IMR-90 (cell line): ENCODE results near the gene MYT1. TPM values are rescaled to one million over a fixed set of nuclear protein-coding genes. Genes with fewer than 3 reads are reported as not detected.

Experiments used
- ATAC-seq: fragments of 200-7000 bp; cut with Tn5 transposase; 2 replicates; pipeline ENCODE4 v1.9.1; 2020; ENCODE audit warnings: low read depth, mild to moderate bottlenecking, moderate library complexity
- BruUV-seq: library from RNA; stranded (reverse); fragments of 400-500 nt; replicated peaks from 2 replicates; lab custom pipeline; 2021; lab: Mats Ljungman, UMichigan
- CTCF ChIA-PET: fragments of 300-600 bp; formaldehyde crosslinking; extraction: SDS; loops from one replicate; lab custom pipeline; 2021; ENCODE audit warnings: antibody characterized with exemption; lab: Yijun Ruan, JAX
- POLR2A ChIA-PET: fragments of 300-600 bp; sonication (Branson Sonifier 250); formaldehyde crosslinking; loops from one replicate; lab custom pipeline; 2022; ENCODE audit warnings: antibody characterized with exemption; ENCODE audit not compliant: unreplicated experiment; lab: Charles Lee
- DNase-seq: peaks from one replicate; pipeline ENCODE4 v3.0.0; 2013
- H2AFZ ChIP-seq: replicated peaks from 2 replicates; pipeline ENCODE3; 2013; ENCODE audit warnings: low read length, mild to moderate bottlenecking; ENCODE audit not compliant: poor library complexity
- H2AK5ac ChIP-seq: 2 replicates; pipeline ENCODE4 v1.6.1; 2013; ENCODE audit warnings: low read depth, low read length, inconsistent platforms
- H2AK9ac ChIP-seq: replicated peaks from 2 replicates; pipeline ENCODE3; 2013; ENCODE audit warnings: mild to moderate bottlenecking, low read depth, low read length, moderate library complexity; ENCODE audit not compliant: poor library complexity
- H2BK120ac ChIP-seq: 2 replicates; pipeline ENCODE4 v1.6.1; 2013; ENCODE audit warnings: low read depth, low read length, inconsistent platforms
- H2BK15ac ChIP-seq: 3 replicates; pipeline ENCODE4 v1.6.1; 2013; ENCODE audit warnings: low read depth, low read length, inconsistent platforms
- H2BK20ac ChIP-seq: 2 replicates; pipeline ENCODE4 v1.6.1; 2013; ENCODE audit warnings: low read depth, mild to moderate bottlenecking, inconsistent platforms, low read length, moderate library complexity
- H2BK5ac ChIP-seq: 2 replicates; pipeline ENCODE4 v1.6.1; 2013; ENCODE audit warnings: mild to moderate bottlenecking, low read depth, low read length, inconsistent platforms; ENCODE audit not compliant: poor library complexity, severe bottlenecking
- H3K14ac ChIP-seq: replicated peaks from 2 replicates; pipeline ENCODE4 v1.6.1; 2013; ENCODE audit warnings: low read depth, low read length, inconsistent platforms
- H3K18ac ChIP-seq: 2 replicates; pipeline ENCODE4 v1.6.1; 2013; ENCODE audit warnings: low read depth, low read length, control low read depth
- H3K23ac ChIP-seq: 2 replicates; pipeline ENCODE4 v1.6.1; 2013; ENCODE audit warnings: low read depth, low read length, inconsistent platforms
- H3K27ac ChIP-seq: 2 replicates; pipeline ENCODE4 v1.5.1; 2013; ENCODE audit warnings: mild to moderate bottlenecking, control low read depth, low read length; ENCODE audit not compliant: insufficient read depth
- H3K27me3 ChIP-seq: 2 replicates; pipeline ENCODE4 v1.6.1; 2013; ENCODE audit warnings: low read length; ENCODE audit not compliant: control insufficient read depth, insufficient read depth
- H3K36me3 ChIP-seq: 2 replicates; pipeline ENCODE4 v1.6.1; 2013; ENCODE audit warnings: low read length, mixed read lengths; ENCODE audit not compliant: control insufficient read depth, insufficient read depth
- H3K4ac ChIP-seq: 2 replicates; pipeline ENCODE4 v1.6.1; 2013; ENCODE audit warnings: low read depth, low read length, inconsistent platforms
- H3K4me1 ChIP-seq: 2 replicates; pipeline ENCODE4 v1.6.1; 2013; ENCODE audit warnings: low read length, mixed read lengths; ENCODE audit not compliant: control insufficient read depth, insufficient read depth
- H3K4me2 ChIP-seq: 2 replicates; pipeline ENCODE4 v1.6.1; 2013; ENCODE audit warnings: low read depth, mild to moderate bottlenecking, control low read depth, low read length, moderate library complexity
- H3K4me3 ChIP-seq: 2 replicates; pipeline ENCODE4 v1.5.1; 2013; ENCODE audit warnings: low read depth, mild to moderate bottlenecking, control low read depth, low read length, moderate library complexity; ENCODE audit not compliant: insufficient read depth
- H3K56ac ChIP-seq: 2 replicates; pipeline ENCODE4 v1.6.1; 2013; ENCODE audit warnings: low read length, inconsistent platforms; ENCODE audit not compliant: insufficient read depth; ENCODE audit errors: extremely low read depth
- H3K79me1 ChIP-seq, 2 experiments: 2 replicates each; pipeline ENCODE4 v1.6.1; 2013; ENCODE audit warnings: low read length in 2 of 2, inconsistent platforms in 1 of 2, low read depth in 1 of 2
- H3K9ac ChIP-seq: 2 replicates; pipeline ENCODE4 v1.6.1; 2013; ENCODE audit warnings: low read depth, low read length, control low read depth
- H3K9me1 ChIP-seq: 2 replicates; pipeline ENCODE4 v1.6.1; 2013; ENCODE audit warnings: low read length, inconsistent platforms; ENCODE audit not compliant: insufficient read depth
- H3K9me3 ChIP-seq: 2 replicates; pipeline ENCODE4 v1.6.1; 2013; ENCODE audit warnings: low read length; ENCODE audit not compliant: control insufficient read depth, insufficient read depth
- H4K20me1 ChIP-seq: 2 replicates; pipeline ENCODE4 v1.6.1; 2013; ENCODE audit warnings: low read length, inconsistent platforms; ENCODE audit not compliant: insufficient read depth
- H4K5ac ChIP-seq: 2 replicates; pipeline ENCODE4 v1.6.1; 2013; ENCODE audit warnings: mild to moderate bottlenecking, low read depth, low read length, control low read depth
- H4K8ac ChIP-seq, 2 experiments: 2 replicates each; pipeline ENCODE4 v1.6.1; 2013; ENCODE audit warnings: low read depth in 2 of 2, low read length in 2 of 2, control low read depth in 1 of 2, inconsistent platforms in 1 of 2
- H4K91ac ChIP-seq: 2 replicates; pipeline ENCODE4 v1.6.1; 2013; ENCODE audit warnings: low read depth, low read length, inconsistent platforms; ENCODE audit not compliant: insufficient read depth
- MAZ ChIP-seq: IDR thresholded peaks from 2 replicates; pipeline ENCODE4 v1.6.1; 2012; ENCODE audit warnings: low read depth, mild to moderate bottlenecking, low read length, improper control_type of control experiment, moderate library complexity, borderline replicate concordance
- NFE2L2 ChIP-seq: fragments of 150-350 bp; IDR thresholded peaks from 2 replicates; pipeline ENCODE4 v1.6.1; 2016; ENCODE audit warnings: low read depth, mild to moderate bottlenecking, low read length
- WGBS, 2 experiments: methylation state at CpG; one replicate each; pipeline versions ENCODE4 v1.1.5 to v1.1.7; 2013; ENCODE audit warnings: missing lambda C conversion rate in 2 of 2; ENCODE audit not compliant: insufficient read length in 1 of 2; ENCODE audit errors: extremely low coverage in 2 of 2; 5-methylcytosine and 5-hydroxymethylcytosine counted together
- dilution Hi-C: fragments of 300-500 bp; cut with HindIII; formaldehyde crosslinking; loops from one replicate; pipeline ENCODE4 v1.14.3; 2018; ENCODE audit warnings: low sequenced_read_pairs; ENCODE audit not compliant: unreplicated experiment
- in situ Hi-C: fragments of 300-500 bp; cut with MboI; formaldehyde crosslinking; loops from 3 replicates; pipeline ENCODE4 v1.14.3; 2019; ENCODE audit warnings: low sequenced_read_pairs, inconsistent platforms, mixed read lengths
- intact Hi-C: fragments of 100-400 bp; cut with micrococcal nuclease; formaldehyde crosslinking; loops from 2 replicates; pipeline ENCODE4 v1.10.0; 2022
- polyA plus RNA-seq, 3 experiments: library from polyadenylated mRNA; depleted of rRNA; stranded (reverse); fragments of >200 nt; gene quantifications; 2 replicates each; pipeline ENCODE4 v1.2.3, GENCODE V29; 2012; ENCODE audit warnings: low replicate concordance in 1 of 3
- total RNA-seq: library from RNA; depleted of rRNA; stranded (reverse); fragments of >200 nt; gene quantifications from 2 replicates; pipeline ENCODE4 v1.2.3, GENCODE V29; 2012

MYT1 gene
- total and polyA plus RNA-seq, 2 of the 4 experiments (the other 2 are of a cell fraction): not detected

DNA sequence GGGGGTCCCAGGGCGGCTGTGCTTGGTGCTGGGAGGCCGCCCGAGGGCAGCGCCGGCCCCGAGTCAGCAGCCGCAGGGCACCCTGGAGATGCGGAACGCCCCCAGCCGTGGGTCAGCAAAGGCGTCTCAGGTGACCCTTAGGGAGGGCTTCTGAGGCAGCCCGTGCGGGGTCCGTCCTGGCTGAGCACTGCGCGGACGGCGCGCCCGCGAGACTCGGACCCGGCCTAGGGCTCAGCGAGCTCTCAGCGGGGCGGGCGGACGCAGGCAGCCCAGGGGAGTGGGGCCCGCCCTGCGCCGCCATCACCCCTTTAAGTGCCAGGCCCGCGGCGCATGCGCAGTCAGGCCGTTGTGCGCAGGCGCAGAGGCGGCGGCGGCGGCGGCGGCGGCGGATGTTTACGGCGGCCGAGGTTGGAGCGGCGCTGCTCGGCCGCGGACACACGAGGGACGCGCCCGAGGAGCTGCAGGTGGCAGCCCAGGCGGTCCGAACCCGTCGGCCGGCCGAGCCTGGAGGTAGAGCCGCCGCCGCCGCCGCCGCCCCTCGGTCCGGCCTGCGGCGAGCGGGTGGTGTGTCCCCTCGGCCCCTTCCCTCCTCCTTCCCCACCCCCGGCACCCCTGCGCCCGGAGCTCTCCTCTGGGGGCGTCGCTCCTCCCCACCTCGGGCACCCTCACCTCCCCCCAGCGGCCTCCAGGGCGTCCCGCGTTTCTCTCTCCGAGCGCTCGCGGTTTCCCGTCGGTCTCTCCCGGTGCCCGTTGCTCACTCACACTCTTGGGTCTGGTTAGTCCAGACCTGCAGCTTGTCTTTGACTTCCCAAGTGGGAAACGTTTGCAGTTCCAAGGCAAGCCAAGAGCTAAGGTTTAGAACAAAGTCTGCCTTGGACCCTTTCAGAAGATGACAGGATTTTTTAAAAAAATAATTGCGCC lies 91.4 kb downstream of the MYT1 start, which contains the start of gene PCMTD2:
Gene PCMTD2 (plus strand): TSS at position 388 of the 921 bp plus-strand sequence. CDS start 4,218 bp downstream, outside the sequence.
- Histone ChIP-seq H4K8ac (peak within 1 kb of the TSS; percentile 97 to 100), H3K56ac (peak within 1 kb of the TSS; percentile 80), H3K9me3 (no peaks in the 10 kb centered on the region), H2BK120ac (peak within 1 kb of the TSS; percentile 77), H2BK20ac (no peak within 1 kb of the TSS), H2AFZ (peak within 1 kb of the TSS; percentile 100), H3K9me1 (peaks cover 3% of the 10 kb centered on the region; the same call in 1 of the 2 replicates), H3K14ac (peak within 1 kb of the TSS; percentile 96), H2AK5ac (peak within 1 kb of the TSS; percentile 78), H3K36me3 (peaks cover 3% of the 10 kb centered on the region; the same call in 1 of the 2 replicates), H4K91ac (peak within 1 kb of the TSS; percentile 83), H3K79me1 (peaks cover 28 to 34% of the 10 kb centered on the region in 2 experiments), H2AK9ac (peak within 1 kb of the TSS; percentile 93), H4K20me1 (no peaks in the 10 kb centered on the region), H3K23ac (peak within 1 kb of the TSS; percentile 94), H3K4me1 (peaks cover 15% of the 10 kb centered on the region), H3K4me2 (peak within 1 kb of the TSS; percentile 91), H3K4me3 (peak within 1 kb of the TSS; percentile 88), H2BK5ac (peak within 1 kb of the TSS; percentile 75), H3K27me3 (peaks cover 4% of the 10 kb centered on the region), H2BK15ac (no peak within 1 kb of the TSS), H3K18ac (peak within 1 kb of the TSS; percentile 28; the same call in 1 of the 2 replicates), H4K5ac (peak within 1 kb of the TSS; percentile 93), H3K4ac (peak within 1 kb of the TSS; percentile 94), H3K9ac (peak within 1 kb of the TSS; percentile 96), H3K27ac (peak within 1 kb of the TSS; percentile 85)
- in situ Hi-C loops: no loop called here
- dilution Hi-C loops: no loop called here
- no TSS peak for BruUV-seq
- peak; percentile 97 for ATAC-seq
- intact Hi-C loops: no loop called here
- ChIA-PET POLR2A (no interaction called here), CTCF (no interaction called here)
- TF ChIP-seq NFE2L2: no peak
- TF ChIP-seq MAZ: peak; percentile 42; the same call in 1 of the 2 replicates
- 1% methylated on average over 61 of the region's 96 CpGs; no CpG with 5 or more reads in 1 of the 2 experiments for WGBS, 2 experiments
- peak; percentile 68 for DNase-seq
